H9 (cell line): Measurements from ENCODE around the gene UBE2N. TPM values are rescaled to one million over a fixed set of nuclear protein-coding genes. Genes with fewer than 3 reads are reported as not detected.

Experiments
- DNase-seq: peaks from one replicate; pipeline ENCODE4 v3.0.0-alpha.2; 2017
- H2AFZ ChIP-seq: one replicate; pipeline ENCODE4 v1.6.1; 2013; ENCODE audit warnings: mild to moderate bottlenecking, low read length, control low read depth, moderate library complexity
- H2AK5ac ChIP-seq: 2 replicates; pipeline ENCODE4 v1.6.1; 2013; ENCODE audit warnings: low read length, control low read depth, mixed read lengths; ENCODE audit not compliant: insufficient read length
- H2BK120ac ChIP-seq: one replicate; pipeline ENCODE4 v1.6.1; 2013; ENCODE audit warnings: low read depth, mild to moderate bottlenecking, low read length, control low read depth, inconsistent platforms; ENCODE audit not compliant: poor library complexity, severe bottlenecking
- H2BK12ac ChIP-seq: 2 replicates; pipeline ENCODE4 v1.6.1; 2013; ENCODE audit warnings: low read length, control low read depth, mixed read lengths, low read depth; ENCODE audit not compliant: insufficient read length
- H2BK15ac ChIP-seq: 2 replicates; pipeline ENCODE4 v1.6.1; 2013; ENCODE audit warnings: low read depth, low read length, control low read depth
- H2BK20ac ChIP-seq: one replicate; pipeline ENCODE4 v1.6.1; 2013; ENCODE audit warnings: low read depth, mild to moderate bottlenecking, low read length, control low read depth, inconsistent platforms; ENCODE audit not compliant: poor library complexity, severe bottlenecking
- H2BK5ac ChIP-seq: 2 replicates; pipeline ENCODE4 v1.6.1; 2013; ENCODE audit warnings: low read length, control low read depth, mixed read lengths; ENCODE audit not compliant: insufficient read length
- H3K14ac ChIP-seq: 2 replicates; pipeline ENCODE4 v1.6.1; 2013; ENCODE audit warnings: low read length, control low read depth; ENCODE audit not compliant: insufficient read depth
- H3K18ac ChIP-seq: 2 replicates; pipeline ENCODE4 v1.6.1; 2013; ENCODE audit warnings: low read depth, mild to moderate bottlenecking, mixed read lengths, low read length, control low read depth; ENCODE audit not compliant: insufficient read length
- H3K23ac ChIP-seq: 2 replicates; pipeline ENCODE4 v1.6.1; 2013; ENCODE audit warnings: low read length, control low read depth, mixed read lengths, low read depth; ENCODE audit not compliant: insufficient read length
- H3K23me2 ChIP-seq: 2 replicates; pipeline ENCODE4 v1.6.1; 2013; ENCODE audit warnings: low read depth, mild to moderate bottlenecking, mixed read lengths, low read length, control low read depth; ENCODE audit not compliant: insufficient read length, poor library complexity, severe bottlenecking
- H3K27ac ChIP-seq: 2 replicates; pipeline ENCODE4 v1.5.1; 2013; ENCODE audit warnings: low read length, control low read depth, mixed read lengths, low read depth; ENCODE audit not compliant: insufficient read length
- H3K27me3 ChIP-seq: 2 replicates; pipeline ENCODE4 v1.6.1; 2013; ENCODE audit warnings: low read length, control low read depth, inconsistent platforms; ENCODE audit not compliant: insufficient read depth
- H3K4ac ChIP-seq: 2 replicates; pipeline ENCODE4 v1.6.1; 2013; ENCODE audit warnings: low read depth, mild to moderate bottlenecking, control low read depth, inconsistent platforms, low read length, moderate library complexity
- H3K4me1 ChIP-seq: 2 replicates; pipeline ENCODE4 v1.6.1; 2013; ENCODE audit warnings: low read length, control low read depth, inconsistent platforms; ENCODE audit not compliant: insufficient read depth
- H3K4me2 ChIP-seq: 2 replicates; pipeline ENCODE4 v1.6.1; 2013; ENCODE audit warnings: low read length, control low read depth, mixed read lengths; ENCODE audit not compliant: insufficient read length, insufficient read depth
- H3K56ac ChIP-seq: 2 replicates; pipeline ENCODE4 v1.6.1; 2013; ENCODE audit warnings: low read depth, mild to moderate bottlenecking, mixed read lengths, low read length, control low read depth; ENCODE audit not compliant: insufficient read length
- H3K79me1 ChIP-seq: 2 replicates; pipeline ENCODE4 v1.6.1; 2013; ENCODE audit warnings: low read depth, mild to moderate bottlenecking, moderate library complexity, low read length, control low read depth, inconsistent platforms; ENCODE audit not compliant: insufficient read depth, poor library complexity, severe bottlenecking
- H3K79me2 ChIP-seq: 2 replicates; pipeline ENCODE4 v1.6.1; 2013; ENCODE audit warnings: low read length, control low read depth, inconsistent platforms; ENCODE audit not compliant: insufficient read depth
- H3K9ac ChIP-seq: 2 replicates; pipeline ENCODE4 v1.6.1; 2013; ENCODE audit warnings: low read length, control low read depth, mixed read lengths; ENCODE audit not compliant: insufficient read length; ENCODE audit errors: extremely low read depth
- H3K9me3 ChIP-seq: one replicate; pipeline ENCODE4 v1.6.1; 2013; ENCODE audit warnings: low read depth, low read length, inconsistent platforms; ENCODE audit not compliant: control insufficient read depth
- H3T11ph ChIP-seq: one replicate; pipeline ENCODE4 v1.6.1; 2013; ENCODE audit warnings: mild to moderate bottlenecking, low read length, control low read depth, inconsistent platforms
- H4K20me1 ChIP-seq: one replicate; pipeline ENCODE4 v1.6.1; 2013; ENCODE audit not compliant: control insufficient read depth, insufficient read length, insufficient read depth
- H4K5ac ChIP-seq: 2 replicates; pipeline ENCODE4 v1.6.1; 2013; ENCODE audit warnings: low read depth, mild to moderate bottlenecking, mixed read lengths, low read length, control low read depth; ENCODE audit not compliant: insufficient read length
- H4K8ac ChIP-seq: replicated peaks from 2 replicates; pipeline ENCODE4 v1.6.1; 2013; ENCODE audit warnings: low read length, control low read depth, mixed read lengths, low read depth; ENCODE audit not compliant: insufficient read length
- H4K91ac ChIP-seq: 2 replicates; pipeline ENCODE4 v1.6.1; 2013; ENCODE audit warnings: low read depth, mild to moderate bottlenecking, moderate library complexity, mixed read lengths, low read length, control low read depth; ENCODE audit not compliant: insufficient read length
- H3K27ac Mint-ChIP-seq, 3 experiments: 2 replicates in 2 of 3; 3 replicates in 1 of 3; pipeline ENCODE4 v1.8.0; 2020 to 2021; ENCODE audit warnings: mixed read lengths in 3 of 3, mild to moderate bottlenecking in 1 of 3, moderate library complexity in 1 of 3
- H3K27me3 Mint-ChIP-seq: 2 replicates; pipeline ENCODE4 v1.8.0; 2021; ENCODE audit warnings: low read depth, mild to moderate bottlenecking, moderate library complexity, mixed read lengths
- H3K36me3 Mint-ChIP-seq, 3 experiments: 2 replicates in 2 of 3; 3 replicates in 1 of 3; pipeline ENCODE4 v1.8.0; 2020 to 2021; ENCODE audit warnings: low read depth in 3 of 3, mixed read lengths in 3 of 3; ENCODE audit not compliant: insufficient read depth in 1 of 3
- H3K4me1 Mint-ChIP-seq, 2 experiments: 2 replicates each; pipeline ENCODE4 v1.8.0; 2020; ENCODE audit warnings: mixed read lengths in 2 of 2
- H3K4me3 Mint-ChIP-seq, 2 experiments: 2 replicates in 1 of 2; 3 replicates in 1 of 2; pipeline ENCODE4 v1.8.0; 2020 to 2021; ENCODE audit warnings: mild to moderate bottlenecking in 2 of 2, mixed read lengths in 2 of 2, moderate library complexity in 1 of 2
- H3K9me3 Mint-ChIP-seq, 2 experiments: 2 replicates in 1 of 2; 3 replicates in 1 of 2; pipeline ENCODE4 v1.8.0; 2020; ENCODE audit warnings: mild to moderate bottlenecking in 2 of 2, mixed read lengths in 2 of 2, moderate library complexity in 1 of 2
- WGBS: extraction: QIAGEN DNeasy Blood & Tissue Kit; methylation state at CpG from one replicate; pipeline ENCODE4 v1.1.7; 2013; ENCODE audit warnings: missing lambda C conversion rate, low lambda C conversion rate, mixed read lengths; ENCODE audit not compliant: insufficient read length; ENCODE audit errors: extremely low coverage; 5-methylcytosine and 5-hydroxymethylcytosine counted together
- total RNA-seq: library from RNA; stranded (reverse); gene quantifications from 2 replicates; pipeline ENCODE4 v1.2.1, GENCODE V29; 2021
- TF ChIP-seq, protein P1 (sequence below): fragments of 200-600 bp; sonication (generic); conservative IDR thresholded peaks from 3 replicates; pipeline ENCODE4 v1.8.0; 2021; ENCODE audit warnings: antibody characterized with exemption, mild to moderate bottlenecking

Gene UBE2N
- total RNA-seq, 1 experiment from 2014 or later, result 192 TPM

DNA sequence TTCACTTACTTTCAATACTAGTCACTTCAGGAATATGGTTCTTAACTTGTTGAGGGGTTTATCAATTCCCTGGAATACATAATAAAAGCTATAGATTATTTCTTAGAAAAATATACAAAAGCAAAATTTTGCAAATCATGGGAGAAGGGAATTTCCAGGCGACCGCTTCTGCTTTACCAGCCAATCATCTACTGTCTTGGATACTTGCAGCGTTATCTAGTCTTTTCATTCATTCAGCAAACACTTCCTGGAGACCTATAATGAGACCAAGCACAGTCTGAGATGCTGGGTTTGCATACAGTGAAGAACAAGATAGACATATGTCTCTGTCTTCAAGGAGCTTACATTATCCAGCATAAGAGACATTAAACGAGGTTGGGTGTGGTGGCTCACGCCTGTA, 24.1 kb upstream of the UBE2N start:
- Histone ChIP-seq H4K5ac (no peak overlapping the region), H3K23me2 (peaks cover 3% of the 10 kb centered on the region), H2BK5ac (no peak overlapping the region), H2BK20ac (no peak overlapping the region), H3K79me1 (peaks cover 4% of the 10 kb centered on the region), H2BK120ac (no peak overlapping the region), H3K18ac (no peak overlapping the region), H2AK5ac (no peak overlapping the region), H2BK15ac (no peak overlapping the region), H3K14ac (no peak overlapping the region), H4K8ac (no peak overlapping the region), H4K91ac (no peak overlapping the region), H2BK12ac (no peak overlapping the region), H3K4me1 (peaks cover 3% of the 10 kb centered on the region; the same call in 1 of the 2 replicates), H4K20me1 (no peaks in the 10 kb centered on the region), H2AFZ (no peak overlapping the region), H3K4me2 (no peak overlapping the region), H3K4ac (no peak overlapping the region), H3K79me2 (peaks cover 19% of the 10 kb centered on the region), H3K27ac (no peak overlapping the region), H3K9me3 (no peaks in the 10 kb centered on the region), H3K23ac (no peak overlapping the region), H3K9ac (no peak overlapping the region), H3T11ph (no peak overlapping the region), H3K27me3 (no peaks in the 10 kb centered on the region), H3K56ac (no peak overlapping the region)
- Mint-ChIP-seq H3K4me1 (peaks cover 9 to 11% of the 10 kb centered on the region in 2 experiments), H3K4me3 (no peak overlapping the region), H3K27me3 (no peaks in the 10 kb centered on the region; the same call in 1 of the 2 replicates), H3K9me3 (no peaks in the 10 kb centered on the region), H3K36me3 (peaks cover 13 to 20% (median 17%) of the 10 kb centered on the region in 3 experiments), H3K27ac (no peak overlapping the region)
- TF ChIP-seq, protein P1, sequence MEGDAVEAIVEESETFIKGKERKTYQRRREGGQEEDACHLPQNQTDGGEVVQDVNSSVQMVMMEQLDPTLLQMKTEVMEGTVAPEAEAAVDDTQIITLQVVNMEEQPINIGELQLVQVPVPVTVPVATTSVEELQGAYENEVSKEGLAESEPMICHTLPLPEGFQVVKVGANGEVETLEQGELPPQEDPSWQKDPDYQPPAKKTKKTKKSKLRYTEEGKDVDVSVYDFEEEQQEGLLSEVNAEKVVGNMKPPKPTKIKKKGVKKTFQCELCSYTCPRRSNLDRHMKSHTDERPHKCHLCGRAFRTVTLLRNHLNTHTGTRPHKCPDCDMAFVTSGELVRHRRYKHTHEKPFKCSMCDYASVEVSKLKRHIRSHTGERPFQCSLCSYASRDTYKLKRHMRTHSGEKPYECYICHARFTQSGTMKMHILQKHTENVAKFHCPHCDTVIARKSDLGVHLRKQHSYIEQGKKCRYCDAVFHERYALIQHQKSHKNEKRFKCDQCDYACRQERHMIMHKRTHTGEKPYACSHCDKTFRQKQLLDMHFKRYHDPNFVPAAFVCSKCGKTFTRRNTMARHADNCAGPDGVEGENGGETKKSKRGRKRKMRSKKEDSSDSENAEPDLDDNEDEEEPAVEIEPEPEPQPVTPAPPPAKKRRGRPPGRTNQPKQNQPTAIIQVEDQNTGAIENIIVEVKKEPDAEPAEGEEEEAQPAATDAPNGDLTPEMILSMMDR, result no peak
- DNase-seq, result no peak
- WGBS, result no CpG with 5 or more reads among the region's 5 CpGs
